Measurements from ENCODE around the gene IPPK.
"Not testable (repeated sequence)": the region's sequence is repeated elsewhere in the genome, so short reads cannot be mapped to it uniquely, and the experiment has no call there.

Gene IPPK

GRCh38 chr9:92632641-92633040 is 37.3 kb downstream of the IPPK start:
- DNase-seq (ENCODE audit: extremely low spot score) = no peak
- ChIA-PET CTCF (no interaction called here), POLR2A (no interaction called here)

GRCh38 chr9:92631452-92632343 is 38.2 kb downstream of the IPPK start:
- ChIA-PET CTCF (no interaction called here), POLR2A (no interaction called here)
- no peak for DNase-seq (ENCODE audit: extremely low spot score)
- TF ChIP-seq PKNOX1 (IDR thresholded peaks at IDR 0.05) (no peak), FOXM1 (IDR thresholded peaks at IDR 0.05; ENCODE audit: borderline replicate concordance) (no peak), L3MBTL2 (conservative IDR thresholded peaks at IDR 0.05) (no peak), CTBP1 (IDR thresholded peaks at IDR 0.05; ENCODE audit: borderline replicate concordance) (no peak), NFRKB (IDR thresholded peaks at IDR 0.05) (no peak), BHLHE40 (IDR thresholded peaks at IDR 0.05; ENCODE audit: borderline replicate concordance) (no peak), FOXK2 (IDR thresholded peaks at IDR 0.05) (no peak), LEF1 (IDR thresholded peaks at IDR 0.05; ENCODE audit: borderline replicate concordance) (no peak), SUZ12 (IDR thresholded peaks at IDR 0.05) (no peak), HDGF (IDR thresholded peaks at IDR 0.05; ENCODE audit: borderline replicate concordance) (no peak), ELF4 (IDR thresholded peaks at IDR 0.05) (no peak), ARNT (IDR thresholded peaks at IDR 0.05) (no peak), ZNF384 (IDR thresholded peaks at IDR 0.05) (no peak), TARDBP (IDR thresholded peaks at IDR 0.05) (no peak), FOXA1 (IDR thresholded peaks at IDR 0.05) (no peak), SP1 (IDR thresholded peaks at IDR 0.05) (no peak)

More at GRCh38 chr9:92632641-92633040, 37.3 kb downstream of the IPPK start:
- TF ChIP-seq ZNF384 (IDR thresholded peaks at IDR 0.05) (no peak), LEF1 (IDR thresholded peaks at IDR 0.05; ENCODE audit: borderline replicate concordance) (no peak), FOXK2 (IDR thresholded peaks at IDR 0.05) (no peak), CTBP1 (IDR thresholded peaks at IDR 0.05; ENCODE audit: borderline replicate concordance) (no peak), FOXM1 (IDR thresholded peaks at IDR 0.05; ENCODE audit: borderline replicate concordance) (no peak), HDGF (IDR thresholded peaks at IDR 0.05; ENCODE audit: borderline replicate concordance) (no peak), FOXA1 (IDR thresholded peaks at IDR 0.05) (no peak), L3MBTL2 (conservative IDR thresholded peaks at IDR 0.05) (no peak), TARDBP (IDR thresholded peaks at IDR 0.05) (no peak), ELF4 (IDR thresholded peaks at IDR 0.05) (no peak), ARNT (IDR thresholded peaks at IDR 0.05) (no peak), PKNOX1 (IDR thresholded peaks at IDR 0.05) (no peak), SP1 (IDR thresholded peaks at IDR 0.05) (no peak), BHLHE40 (IDR thresholded peaks at IDR 0.05; ENCODE audit: borderline replicate concordance) (no peak), NFRKB (IDR thresholded peaks at IDR 0.05) (no peak)

GRCh38 chr9:92627651-92628050 is 42.3 kb downstream of the IPPK start:
- TF ChIP-seq SP1 (IDR thresholded peaks at IDR 0.05) = no peak
- TF ChIP-seq CTBP1 (IDR thresholded peaks at IDR 0.05; ENCODE audit: borderline replicate concordance) = no peak
- TF ChIP-seq NFRKB (IDR thresholded peaks at IDR 0.05) = no peak
- TF ChIP-seq FOXA1 (IDR thresholded peaks at IDR 0.05) = no peak
- no peak for TF ChIP-seq SUZ12 (IDR thresholded peaks at IDR 0.05)
- TF ChIP-seq TARDBP (IDR thresholded peaks at IDR 0.05) = no peak
- TF ChIP-seq PKNOX1 (IDR thresholded peaks at IDR 0.05) = no peak
- TF ChIP-seq ZNF384 (IDR thresholded peaks at IDR 0.05) = no peak
- no peak for TF ChIP-seq FOXK2 (IDR thresholded peaks at IDR 0.05)
- TF ChIP-seq ARNT (IDR thresholded peaks at IDR 0.05) = no peak
- no peak for TF ChIP-seq HDGF (IDR thresholded peaks at IDR 0.05; ENCODE audit: borderline replicate concordance)
- TF ChIP-seq ELF4 (IDR thresholded peaks at IDR 0.05) = no peak
- TF ChIP-seq BHLHE40 (IDR thresholded peaks at IDR 0.05; ENCODE audit: borderline replicate concordance) = no peak
- no peak for TF ChIP-seq LEF1 (IDR thresholded peaks at IDR 0.05; ENCODE audit: borderline replicate concordance)
- TF ChIP-seq FOXM1 (IDR thresholded peaks at IDR 0.05; ENCODE audit: borderline replicate concordance) = no peak
- DNase-seq (ENCODE audit: extremely low spot score) = no peak
- CTCF ChIA-PET = no interaction called here
- POLR2A ChIA-PET = no interaction called here

GRCh38 chr9:92626484-92626883 is 43.4 kb downstream of the IPPK start:
- TF ChIP-seq ZNF384 (IDR thresholded peaks at IDR 0.05) = no peak
- TF ChIP-seq CTBP1 (IDR thresholded peaks at IDR 0.05; ENCODE audit: borderline replicate concordance) = no peak
- no peak for TF ChIP-seq SP1 (IDR thresholded peaks at IDR 0.05)
- TF ChIP-seq BHLHE40 (IDR thresholded peaks at IDR 0.05; ENCODE audit: borderline replicate concordance) = no peak
- TF ChIP-seq PKNOX1 (IDR thresholded peaks at IDR 0.05) = no peak
- no peak for TF ChIP-seq LEF1 (IDR thresholded peaks at IDR 0.05; ENCODE audit: borderline replicate concordance)
- no peak for TF ChIP-seq FOXK2 (IDR thresholded peaks at IDR 0.05)
- no peak for TF ChIP-seq FOXA1 (IDR thresholded peaks at IDR 0.05)
- DNase-seq (ENCODE audit: extremely low spot score) = no peak
- ChIA-PET POLR2A (no interaction called here), CTCF (no interaction called here)

GRCh38 chr9:92623936-92624335 is 46.0 kb downstream of the IPPK start:
- CTCF ChIA-PET; DNase-seq (ENCODE audit: extremely low spot score); POLR2A ChIA-PET: not testable (repeated sequence)

Measured in HEK293T (cell line).